GM12878 (cell line): ENCODE measurements around the gene DLL1. TPM values are rescaled to one million over a fixed set of nuclear protein-coding genes. Genes with fewer than 3 reads are reported as not detected.

Source experiments
- ATAC-seq: fragments of 200-7000 bp; cut with Tn5 transposase; 3 replicates; pipeline ENCODE4 v1.9.1; 2020; ENCODE audit warnings: mild to moderate bottlenecking, moderate library complexity
- BruUV-seq: library from RNA; stranded (reverse); fragments of 400-500 nt; replicated peaks from 2 replicates; lab custom pipeline; 2021; lab: Mats Ljungman, UMichigan
- CTCF ChIA-PET: fragments of 300-600 bp; sonication (Branson Sonifier 250); formaldehyde crosslinking; extraction: SDS; loops from one replicate; lab custom pipeline; 2021; ENCODE audit warnings: inconsistent platforms; lab: Yijun Ruan, JAX
- POLR2A ChIA-PET: fragments of 350-600 bp; formaldehyde crosslinking; extraction: SDS; loops from one replicate; lab custom pipeline; 2021; ENCODE audit warnings: inconsistent platforms; lab: Charles Lee
- RAD21 ChIA-PET: fragments of 300-600 bp; sonication (Branson Sonifier 250); formaldehyde crosslinking; loops from one replicate; lab custom pipeline; 2023; ENCODE audit warnings: antibody characterized with exemption; ENCODE audit not compliant: unreplicated experiment; lab: Charles Lee
- SMC1A ChIA-PET: fragments of 300-600 bp; sonication (Branson Sonifier 250); formaldehyde crosslinking; loops from one replicate; lab custom pipeline; 2023; ENCODE audit not compliant: unreplicated experiment, uncharacterized antibody; lab: Charles Lee
- DNase-seq: peaks from one replicate; pipeline ENCODE4 v3.0.0-alpha.2; 2011; ENCODE audit warnings: low read depth, low spot score
- FAIRE-seq: peaks from 3 replicates; lab custom pipeline; 2011; peaks lifted over from hg19 to GRCh38; lab: Jason Lieb, UNC
- H2AFZ ChIP-seq: 2 replicates; pipeline ENCODE4 v1.6.0; 2011; ENCODE audit warnings: low read depth, low read length, control low read depth; ENCODE audit not compliant: control insufficient read depth
- H3K27ac ChIP-seq: 2 replicates; pipeline ENCODE4 v1.5.1; 2011; ENCODE audit warnings: control low read depth; ENCODE audit not compliant: control insufficient read depth, insufficient read depth
- H3K27me3 ChIP-seq, 2 experiments: replicated peaks in 1 of 2; 2 replicates each; pipeline versions ENCODE4 v1.6.0 to v1.6.1; 2011; ENCODE audit warnings: low read length in 1 of 2; ENCODE audit not compliant: control insufficient read depth in 2 of 2, insufficient read depth in 2 of 2
- H3K36me3 ChIP-seq, 2 experiments: 2 replicates each; pipeline ENCODE4 v1.5.1; 2011; ENCODE audit warnings: low read length in 1 of 2; ENCODE audit not compliant: control insufficient read depth in 2 of 2, insufficient read depth in 2 of 2
- H3K4me1 ChIP-seq: 2 replicates; pipeline ENCODE4 v1.6.1; 2011; ENCODE audit warnings: mild to moderate bottlenecking, low read length, moderate library complexity, mixed read lengths; ENCODE audit not compliant: control insufficient read depth, insufficient read depth
- H3K4me2 ChIP-seq: 2 replicates; pipeline ENCODE4 v1.6.0; 2011; ENCODE audit warnings: control low read depth; ENCODE audit not compliant: control insufficient read depth, insufficient read depth
- H3K4me3 ChIP-seq: fragments of 200-600 bp; sonication (generic); 2 replicates; pipeline ENCODE4 v1.5.1; 2016
- H3K79me2 ChIP-seq: 2 replicates; pipeline ENCODE4 v1.6.0; 2011; ENCODE audit warnings: low read length; ENCODE audit not compliant: control insufficient read depth, insufficient read depth
- H3K9ac ChIP-seq: 2 replicates; pipeline ENCODE4 v1.8.0; 2011; ENCODE audit warnings: low read length, control low read depth, mixed read lengths; ENCODE audit not compliant: control insufficient read depth, insufficient read depth
- H3K9me3 ChIP-seq: replicated peaks from 3 replicates; pipeline ENCODE4 v1.5.1; 2011; ENCODE audit warnings: mild to moderate bottlenecking, low read length; ENCODE audit not compliant: control insufficient read depth, insufficient read depth
- H4K20me1 ChIP-seq: 2 replicates; pipeline ENCODE4 v1.6.0; 2011; ENCODE audit not compliant: control insufficient read depth, insufficient read depth
- BRCA1 ChIP-seq: IDR thresholded peaks from 2 replicates; pipeline ENCODE4 v1.6.1; 2011; ENCODE audit warnings: low read depth, low read length, improper control_type of control experiment
- EGR1 ChIP-seq, 2 experiments: IDR thresholded peaks; 1 replicate in 1 of 2; 2 replicates in 1 of 2; pipeline ENCODE4 v1.6.1; 2011 to 2012; ENCODE audit warnings: low read depth in 2 of 2, low read length in 2 of 2, borderline replicate concordance in 1 of 2, mild to moderate bottlenecking in 1 of 2, moderate library complexity in 1 of 2
- IKZF2 ChIP-seq, 2 experiments: fragments of 450-650 bp; IDR thresholded peaks; 2 replicates each; pipeline ENCODE4 v1.6.1; 2017; ENCODE audit warnings: mild to moderate bottlenecking in 2 of 2, moderate library complexity in 2 of 2
- POLR2AphosphoS5 ChIP-seq: IDR thresholded peaks from 2 replicates; pipeline ENCODE4 v1.6.1; 2011; ENCODE audit warnings: mild to moderate bottlenecking, low read length, inconsistent platforms
- ZNF207 ChIP-seq: fragments of 450-650 bp; IDR thresholded peaks from 2 replicates; pipeline ENCODE4 v1.6.1; 2014; ENCODE audit warnings: antibody characterized with exemption, mild to moderate bottlenecking, borderline replicate concordance
- ZNF622 ChIP-seq: fragments of 450-650 bp; IDR thresholded peaks from 2 replicates; pipeline ENCODE4 v1.6.1; 2017; ENCODE audit warnings: mild to moderate bottlenecking, inconsistent platforms
- WGBS: methylation state at CpG from one replicate; pipeline ENCODE4 v1.1.6; 2016; ENCODE audit warnings: low lambda C conversion rate; ENCODE audit not compliant: insufficient replicate concordance, insufficient coverage; ENCODE audit errors: missing lambda C conversion rate; 5-methylcytosine and 5-hydroxymethylcytosine counted together
- in situ Hi-C: fragments of 300-500 bp; cut with MboI; formaldehyde crosslinking; loops from 9 replicates; pipeline ENCODE4 v1.14.3; 2018; ENCODE audit warnings: mixed read lengths
- intact Hi-C: fragments of 100-400 bp; cut with micrococcal nuclease; formaldehyde crosslinking; loops from one replicate; pipeline ENCODE4 v1.14.2; 2022; ENCODE audit not compliant: unreplicated experiment
- polyA plus RNA-seq, 11 experiments: library from polyadenylated mRNA; depleted of rRNA in 4 of 11; unstranded in 6 of 11; stranded (reverse) in 5 of 11; fragments of >200 nt; fragmentation: Nextera tagmentation in 4 of 11; fragmentation: Illumina TruSeq in 1 of 11; extraction: Ambion mirVana in 4 of 11; extraction: Trizol in 1 of 11; gene quantifications; 1 replicate in 1 of 11; 2 replicates in 10 of 11; pipeline versions ENCODE4 v1.2.1 to v1.2.3, GENCODE V29; 2011 to 2016; ENCODE audit warnings: inconsistent platforms in 2 of 11, missing spikeins in 2 of 11, low read depth in 1 of 11
- total RNA-seq, 4 experiments: library from RNA; depleted of rRNA in 3 of 4; stranded (reverse); fragments of >200 nt in 3 of 4; fragmentation: Illumina TruSeq in 1 of 4; extraction: Trizol in 1 of 4; gene quantifications; 2 replicates each; pipeline versions ENCODE4 v1.2.1 to v1.2.3, GENCODE V29; 2013 to 2021
- TF ChIP-seq, protein P1 (sequence below): IDR thresholded peaks from 2 replicates; pipeline ENCODE4 v1.6.1; 2011; ENCODE audit warnings: borderline replicate concordance, low read depth, mild to moderate bottlenecking, moderate library complexity, mixed read lengths, low read length; ENCODE audit not compliant: insufficient read depth; ENCODE audit errors: extremely low read length
- TF ChIP-seq, protein P2 (sequence below): fragments of 450-650 bp; conservative IDR thresholded peaks from 2 replicates; pipeline ENCODE4 v1.6.1; 2017; ENCODE audit warnings: mild to moderate bottlenecking, moderate library complexity

DLL1 gene
- total and polyA plus RNA-seq, 10 of the 15 experiments (the other 5 are each of a cell fraction or from before 2014, with no cell fraction given), result 0.02 to 0.80 (median 0.19) TPM

DNA sequence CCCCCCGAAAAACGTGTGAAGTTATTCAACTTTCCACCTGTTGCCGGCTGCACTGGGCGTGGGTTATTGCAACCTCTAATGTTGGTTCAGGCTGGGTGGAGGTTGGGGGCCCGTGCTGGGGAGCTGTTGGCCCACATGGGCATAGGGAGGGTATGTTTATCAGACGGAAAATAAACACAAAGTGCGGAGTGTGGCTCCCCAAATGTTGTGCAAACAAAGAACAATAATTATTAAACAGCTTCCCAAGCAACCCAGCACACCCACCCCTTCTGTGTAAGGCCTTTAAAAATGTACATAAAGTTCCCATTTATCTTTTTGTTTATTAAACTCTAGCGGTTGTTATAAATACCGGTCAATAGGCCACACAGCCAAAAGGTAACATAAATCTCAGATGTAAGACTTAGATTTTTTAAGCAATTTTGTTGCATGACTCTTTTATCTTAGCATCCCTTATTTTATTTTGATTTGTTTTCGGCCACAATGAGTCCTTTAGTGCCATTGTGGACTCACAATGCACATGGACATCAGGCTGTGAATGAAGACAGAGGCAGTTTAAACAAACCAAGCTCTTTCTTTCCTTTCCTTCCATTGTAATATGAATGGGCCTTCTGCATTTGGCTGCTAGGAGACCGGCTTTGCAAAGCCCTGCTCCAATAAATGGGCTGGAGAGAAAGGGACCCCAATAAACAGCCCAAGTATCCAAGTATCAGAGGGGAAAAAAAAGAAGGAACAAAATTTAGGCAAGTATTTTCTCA is 6.9 kb upstream of the DLL1 start:
- 54% methylated on average over 11 of the region's 11 CpGs for WGBS
- Histone ChIP-seq H3K27me3 (peaks cover 11 to 25% of the 10 kb centered on the region in 2 experiments), H3K79me2 (no peaks in the 10 kb centered on the region), H3K9ac (no peak overlapping the region), H3K36me3 (no peaks in the 10 kb centered on the region), H4K20me1 (no peaks in the 10 kb centered on the region), H3K9me3 (peaks cover 9% of the 10 kb centered on the region; the same call in 1 of the 3 replicates), H2AFZ (no peak overlapping the region), H3K4me1 (peaks cover 15% of the 10 kb centered on the region), H3K4me2 (no peak overlapping the region), H3K27ac (no peak overlapping the region), H3K4me3 (no peak overlapping the region)
- CTCF ChIA-PET, result no interaction called here
- SMC1A ChIA-PET, result no interaction called here
- DNase-seq (no peak), ATAC-seq (no peak), FAIRE-seq (no peak)
- RAD21 ChIA-PET, result no interaction called here
- no TSS peak for BruUV-seq
- POLR2A ChIA-PET, result no interaction called here
- intact Hi-C loops (loop anchor here (10.0 kb wide), 1 partner anchor 463 kb away; no protein-coding TSS in a partner anchor), in situ Hi-C loops (no loop called here)
- TF ChIP-seq ZNF622 (no peak), POLR2AphosphoS5 (no peak)

DNA sequence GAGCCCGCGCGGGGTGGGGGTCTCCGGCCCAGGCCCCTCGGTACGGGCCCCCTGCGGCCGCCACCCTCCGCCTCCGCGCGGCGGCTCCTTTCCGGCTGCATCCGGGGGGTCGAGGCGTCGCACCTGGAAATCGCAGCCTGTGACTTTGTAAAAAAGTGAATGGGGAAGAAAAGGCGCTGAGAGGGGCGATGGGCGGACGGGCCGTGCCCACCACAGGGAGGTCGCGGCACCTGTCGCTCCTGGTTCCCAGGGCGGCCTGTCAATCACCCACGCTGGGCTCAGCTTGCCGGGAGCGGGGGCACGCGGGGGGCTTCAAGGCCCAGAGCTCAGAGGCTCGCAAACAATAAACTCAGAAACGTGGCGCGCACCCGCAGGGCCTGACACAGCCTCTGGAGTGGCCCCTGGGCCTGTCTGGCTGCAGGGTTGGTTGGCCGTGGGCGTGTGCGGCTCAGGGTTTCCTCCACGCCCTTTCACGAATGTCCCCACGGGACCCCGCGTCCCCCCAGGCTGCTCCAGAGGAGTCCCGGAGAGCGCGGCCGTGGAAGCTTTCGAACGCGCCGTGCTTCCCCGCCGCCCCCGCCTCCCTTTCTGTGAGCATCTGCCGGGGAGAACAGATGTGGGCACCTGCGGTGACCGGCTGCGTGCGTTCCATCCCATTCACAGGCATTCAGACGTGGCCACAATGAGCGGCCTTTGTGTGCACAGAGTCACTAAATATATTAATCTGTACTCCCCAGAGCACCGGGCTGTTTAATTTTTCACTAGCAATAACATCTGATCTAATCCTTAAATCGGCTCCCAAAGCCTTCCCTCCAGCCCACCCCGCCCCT is 6.1 kb upstream of the DLL1 start:
- CTCF ChIA-PET, result no interaction called here
- Histone ChIP-seq H3K9ac (no peak overlapping the region), H3K4me3 (no peak overlapping the region), H3K27me3 (peaks cover 14 to 32% of the 10 kb centered on the region in 2 experiments), H3K4me1 (peaks cover 20% of the 10 kb centered on the region), H2AFZ (no peak overlapping the region), H3K36me3 (no peaks in the 10 kb centered on the region), H3K9me3 (peaks cover 9% of the 10 kb centered on the region; the same call in 1 of the 3 replicates), H3K27ac (no peak overlapping the region), H3K79me2 (no peaks in the 10 kb centered on the region), H4K20me1 (no peaks in the 10 kb centered on the region), H3K4me2 (peak overlapping the region; percentile 42; the same call in 1 of the 2 replicates)
- 17% methylated on average over 41 of the region's 67 CpGs for WGBS
- no peak for ATAC-seq
- BruUV-seq, result no TSS peak
- no peak for DNase-seq
- in situ Hi-C loops (no loop called here), intact Hi-C loops (loop anchor here (10.0 kb wide), 1 partner anchor 462 kb away; no protein-coding TSS in a partner anchor)
- RAD21 ChIA-PET, result no interaction called here
- POLR2A ChIA-PET, result no interaction called here
- SMC1A ChIA-PET, result no interaction called here
- FAIRE-seq, result no peak
- TF ChIP-seq, protein P1, sequence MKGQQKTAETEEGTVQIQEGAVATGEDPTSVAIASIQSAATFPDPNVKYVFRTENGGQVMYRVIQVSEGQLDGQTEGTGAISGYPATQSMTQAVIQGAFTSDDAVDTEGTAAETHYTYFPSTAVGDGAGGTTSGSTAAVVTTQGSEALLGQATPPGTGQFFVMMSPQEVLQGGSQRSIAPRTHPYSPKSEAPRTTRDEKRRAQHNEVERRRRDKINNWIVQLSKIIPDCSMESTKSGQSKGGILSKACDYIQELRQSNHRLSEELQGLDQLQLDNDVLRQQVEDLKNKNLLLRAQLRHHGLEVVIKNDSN, result no peak
- no peak for TF ChIP-seq BRCA1
- TF ChIP-seq, protein P2, sequence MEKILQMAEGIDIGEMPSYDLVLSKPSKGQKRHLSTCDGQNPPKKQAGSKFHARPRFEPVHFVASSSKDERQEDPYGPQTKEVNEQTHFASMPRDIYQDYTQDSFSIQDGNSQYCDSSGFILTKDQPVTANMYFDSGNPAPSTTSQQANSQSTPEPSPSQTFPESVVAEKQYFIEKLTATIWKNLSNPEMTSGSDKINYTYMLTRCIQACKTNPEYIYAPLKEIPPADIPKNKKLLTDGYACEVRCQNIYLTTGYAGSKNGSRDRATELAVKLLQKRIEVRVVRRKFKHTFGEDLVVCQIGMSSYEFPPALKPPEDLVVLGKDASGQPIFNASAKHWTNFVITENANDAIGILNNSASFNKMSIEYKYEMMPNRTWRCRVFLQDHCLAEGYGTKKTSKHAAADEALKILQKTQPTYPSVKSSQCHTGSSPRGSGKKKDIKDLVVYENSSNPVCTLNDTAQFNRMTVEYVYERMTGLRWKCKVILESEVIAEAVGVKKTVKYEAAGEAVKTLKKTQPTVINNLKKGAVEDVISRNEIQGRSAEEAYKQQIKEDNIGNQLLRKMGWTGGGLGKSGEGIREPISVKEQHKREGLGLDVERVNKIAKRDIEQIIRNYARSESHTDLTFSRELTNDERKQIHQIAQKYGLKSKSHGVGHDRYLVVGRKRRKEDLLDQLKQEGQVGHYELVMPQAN, result no peak
- TF ChIP-seq EGR1 (IDR thresholded peaks at IDR 0.05; ENCODE audit: borderline replicate concordance in 1 of 2, low read depth in 2 of 2, low read length in 2 of 2), result 0 out of 3 replicates have a peak, but pooled peaks of 1 of the 2 experiments have one; percentile 21
- TF ChIP-seq ZNF207, result no peak
- TF ChIP-seq IKZF2 (IDR thresholded peaks at IDR 0.05), result no peak
